Panc1 (cell line): ENCODE measurements around the gene ZNF195.
"Not testable (repeated sequence)": the region's sequence is repeated elsewhere in the genome, so short reads cannot be mapped to it uniquely, and the experiment has no call there.

Experiments
- CTCF ChIP-seq: fragments of 450-650 bp; IDR thresholded peaks from 2 replicates; pipeline ENCODE4 v1.5.1; 2017; ENCODE audit warnings: mild to moderate bottlenecking
- POLR2AphosphoS5 ChIP-seq: IDR thresholded peaks from 2 replicates; pipeline ENCODE4 v1.6.1; 2012; ENCODE audit warnings: mild to moderate bottlenecking, low read depth, low read length, moderate library complexity
- REST ChIP-seq, 2 experiments: IDR thresholded peaks; 2 replicates each; pipeline ENCODE4 v1.6.1; 2011 to 2012; ENCODE audit warnings: low read depth in 2 of 2, control low read depth in 1 of 2, low read length in 1 of 2, mild to moderate bottlenecking in 1 of 2, moderate library complexity in 1 of 2; ENCODE audit not compliant: insufficient read depth in 1 of 2

- TF ChIP-seq REST (IDR thresholded peaks at IDR 0.05; ENCODE audit: insufficient read depth in 1 of 2, low read depth in 2 of 2, low read length in 1 of 2); CTCF; POLR2AphosphoS5: not testable (repeated sequence)
These were observed 36.4 kb upstream of the ZNF195 start for GRCh38 chr11:3415301-3415700.
